Activated B cell treated with CpG ODN at 0.5 μM for 24 hours (primary cell): ENCODE data around the gene ESYT2. TPM values are rescaled to one million over a fixed set of nuclear protein-coding genes. Genes with fewer than 3 reads are reported as not detected.

ENCODE experiments used
- ATAC-seq: fragments of 200-7000 bp; cut with Tn5 transposase; one replicate; pipeline ENCODE4 v1.10.0; 2021; ENCODE audit warnings: low read depth, mild to moderate bottlenecking, moderate library complexity
- CTCF ChIA-PET: fragments of 350-600 bp; sonication (Branson Sonifier 250); formaldehyde crosslinking; loops from one replicate; lab custom pipeline; 2021; ENCODE audit warnings: antibody characterized with exemption; lab: Charles Lee
- POLR2A ChIA-PET: fragments of 350-600 bp; sonication (Branson Sonifier 250); formaldehyde crosslinking; loops from one replicate; lab custom pipeline; 2021; ENCODE audit warnings: antibody characterized with exemption; lab: Charles Lee
- DNase-seq: peaks from one replicate; pipeline ENCODE4 v3.0.0; 2022
- H3K27ac Mint-ChIP-seq: one replicate; pipeline ENCODE4 v1.8.0; 2020; ENCODE audit warnings: mixed read lengths
- H3K27me3 Mint-ChIP-seq: one replicate; pipeline ENCODE4 v1.8.0; 2021; ENCODE audit warnings: mixed read lengths
- H3K36me3 Mint-ChIP-seq: one replicate; pipeline ENCODE4 v1.8.0; 2021; ENCODE audit warnings: low read depth, mixed read lengths
- H3K4me1 Mint-ChIP-seq: one replicate; pipeline ENCODE4 v1.8.0; 2021; ENCODE audit warnings: mixed read lengths
- H3K4me3 Mint-ChIP-seq: one replicate; pipeline ENCODE4 v1.8.0; 2020; ENCODE audit warnings: mild to moderate bottlenecking, mixed read lengths
- H3K9me3 Mint-ChIP-seq: one replicate; pipeline ENCODE4 v1.8.0; 2020; ENCODE audit warnings: mixed read lengths
- CTCF ChIP-seq: fragments of 200-600 bp; IDR thresholded peaks from one replicate; pipeline ENCODE4 v1.8.0; 2022; ENCODE audit warnings: antibody characterized with exemption, mild to moderate bottlenecking
- intact Hi-C: fragments of 100-400 bp; cut with micrococcal nuclease; formaldehyde crosslinking; loops from one replicate; pipeline ENCODE4 v1.15.1; 2024
- total RNA-seq: library from RNA; stranded (reverse); gene quantifications from 2 replicates; pipeline ENCODE4 v1.2.3, GENCODE V29; 2022

ESYT2 gene
- total RNA-seq, 1 donor from 2014 or later = 21.3 TPM

- H3K27me3 Mint-ChIP-seq = peaks cover 3% of the 10 kb centered on the region
- intact Hi-C loops = no loop called here
- H3K36me3 Mint-ChIP-seq = no peaks in the 10 kb centered on the region
- no peak for DNase-seq
- ATAC-seq = no peak
- H3K27ac Mint-ChIP-seq = no peak overlapping the region
- CTCF ChIA-PET = no interaction called here
- POLR2A ChIA-PET = no interaction called here
- H3K4me3 Mint-ChIP-seq = no peak overlapping the region
- H3K9me3 Mint-ChIP-seq = no peaks in the 10 kb centered on the region
- TF ChIP-seq CTCF = no peak
- peaks cover 15% of the 10 kb centered on the region for H3K4me1 Mint-ChIP-seq
Observed at GRCh38 chr7:158716802-158717201, 112.5 kb downstream of the ESYT2 start.

GRCh38 chr7:158710651-158711102 is 118.6 kb downstream of the ESYT2 start:
- CTCF ChIA-PET = no interaction called here
- Mint-ChIP-seq H3K27me3 (peaks cover 2% of the 10 kb centered on the region), H3K4me1 (peaks cover 11% of the 10 kb centered on the region), H3K27ac (no peak overlapping the region), H3K4me3 (no peak overlapping the region), H3K9me3 (no peaks in the 10 kb centered on the region), H3K36me3 (no peaks in the 10 kb centered on the region)
- ATAC-seq (no peak), DNase-seq (no peak)
- intact Hi-C loops = no loop called here
- POLR2A ChIA-PET = no interaction called here
- no peak for TF ChIP-seq CTCF

- no peak for TF ChIP-seq CTCF
- intact Hi-C loops = no loop called here
- Mint-ChIP-seq H3K27me3 (peaks cover 2% of the 10 kb centered on the region), H3K27ac (no peak overlapping the region), H3K4me3 (no peak overlapping the region), H3K4me1 (peaks cover 24% of the 10 kb centered on the region), H3K36me3 (peaks cover 2% of the 10 kb centered on the region), H3K9me3 (no peaks in the 10 kb centered on the region)
- DNase-seq (no peak), ATAC-seq (no peak)
- ChIA-PET CTCF (interaction anchor here (0.8 to 1.4 kb wide), 2 partner anchors 11 to 269 kb away, joined by 3 to 5 read pairs; no protein-coding TSS in a partner anchor), POLR2A (interaction anchor here (1.5 kb wide), 1 partner anchor 121 kb away, joined by 4 read pairs; no protein-coding TSS in a partner anchor)
Observed at GRCh38 chr7:158707610-158708009, 121.7 kb downstream of the ESYT2 start.

GRCh38 chr7:158706710-158707590 is 122.4 kb downstream of the ESYT2 start:
- TF ChIP-seq CTCF = no peak
- Mint-ChIP-seq H3K27ac (no peak overlapping the region), H3K4me3 (no peak overlapping the region), H3K27me3 (peaks cover 2% of the 10 kb centered on the region), H3K4me1 (peaks cover 20% of the 10 kb centered on the region), H3K36me3 (peaks cover 2% of the 10 kb centered on the region), H3K9me3 (no peaks in the 10 kb centered on the region)
- no peak for DNase-seq
- CTCF ChIA-PET = interaction anchor here (0.8 to 1.4 kb wide), 2 partner anchors 11 to 270 kb away, joined by 3 to 5 read pairs; no protein-coding TSS in a partner anchor
- no peak for ATAC-seq
- intact Hi-C loops = no loop called here
- POLR2A ChIA-PET = interaction anchor here (1.5 kb wide), 1 partner anchor 122 kb away, joined by 4 read pairs; no protein-coding TSS in a partner anchor

- intact Hi-C loops = no loop called here
- Mint-ChIP-seq H3K9me3 (no peaks in the 10 kb centered on the region), H3K36me3 (peaks cover 2% of the 10 kb centered on the region), H3K27ac (peak overlapping the region; percentile 1), H3K4me1 (peaks cover 20% of the 10 kb centered on the region), H3K27me3 (peaks cover 2% of the 10 kb centered on the region), H3K4me3 (peak overlapping the region; percentile 21)
- ATAC-seq (no peak), DNase-seq (no peak)
- POLR2A ChIA-PET = interaction anchor here (1.5 kb wide), 1 partner anchor 123 kb away, joined by 4 read pairs; no protein-coding TSS in a partner anchor
- CTCF ChIA-PET = no interaction called here
- no peak for TF ChIP-seq CTCF
Observed at GRCh38 chr7:158706273-158706704, 123.0 kb downstream of the ESYT2 start.
